Endodermal cell (in vitro differentiated cells): ENCODE data around the gene STUM. TPM values are rescaled to one million over a fixed set of nuclear protein-coding genes. Genes with fewer than 3 reads are reported as not detected.
A peak's percentile ranks its signal among the peaks of the same experiment; 100 is the strongest.
"Not testable (repeated sequence)": the region's sequence is repeated elsewhere in the genome, so short reads cannot be mapped to it uniquely, and the experiment has no call there.

Experiments
- DNase-seq: peaks from one replicate; pipeline ENCODE4 v3.0.0-alpha.2; 2017
- H3K27ac ChIP-seq: 2 replicates; pipeline ENCODE4 v1.5.1; 2013; ENCODE audit warnings: mild to moderate bottlenecking, low read depth, low read length, moderate library complexity
- H3K27me3 ChIP-seq: 2 replicates; pipeline ENCODE4 v1.6.1; 2013; ENCODE audit warnings: mild to moderate bottlenecking, low read length, moderate library complexity; ENCODE audit not compliant: insufficient read depth, control insufficient read depth, poor library complexity, severe bottlenecking
- H3K36me3 ChIP-seq: 2 replicates; pipeline ENCODE4 v1.7.0; 2013; ENCODE audit warnings: mild to moderate bottlenecking, low read length, moderate library complexity; ENCODE audit not compliant: control insufficient read depth, insufficient read depth
- H3K4me1 ChIP-seq: one replicate; pipeline ENCODE4 v1.7.0; 2013; ENCODE audit warnings: low read length; ENCODE audit not compliant: control insufficient read depth, insufficient read depth
- H3K4me3 ChIP-seq: 2 replicates; pipeline ENCODE4 v1.5.1; 2013; ENCODE audit warnings: mild to moderate bottlenecking, low read length, moderate library complexity
- H3K9ac ChIP-seq: 2 replicates; pipeline ENCODE4 v1.6.1; 2013; ENCODE audit warnings: mild to moderate bottlenecking, low read length, moderate library complexity; ENCODE audit not compliant: poor library complexity, severe bottlenecking; ENCODE audit errors: extremely low read depth
- H3K9me3 ChIP-seq: 2 replicates; pipeline ENCODE4 v1.6.1; 2013; ENCODE audit warnings: mild to moderate bottlenecking, low read length, moderate library complexity; ENCODE audit not compliant: control insufficient read depth
- H3K27ac Mint-ChIP-seq: 2 replicates; pipeline ENCODE4 v1.8.0; 2020; ENCODE audit warnings: mixed read lengths
- H3K27me3 Mint-ChIP-seq: 2 replicates; pipeline ENCODE4 v1.8.0; 2021; ENCODE audit warnings: mild to moderate bottlenecking, mixed read lengths; ENCODE audit not compliant: insufficient read depth
- H3K36me3 Mint-ChIP-seq: 2 replicates; pipeline ENCODE4 v1.8.0; 2020; ENCODE audit warnings: low read depth, mixed read lengths
- H3K4me1 Mint-ChIP-seq: 2 replicates; pipeline ENCODE4 v1.8.0; 2020; ENCODE audit warnings: mixed read lengths
- H3K4me3 Mint-ChIP-seq: 2 replicates; pipeline ENCODE4 v1.8.0; 2020; ENCODE audit warnings: mild to moderate bottlenecking, moderate library complexity, mixed read lengths
- H3K9me3 Mint-ChIP-seq: 2 replicates; pipeline ENCODE4 v1.8.0; 2020; ENCODE audit warnings: mild to moderate bottlenecking, mixed read lengths
- WGBS, 2 experiments: methylation state at CpG; one replicate each; pipeline versions ENCODE4 v1.1.5 to v1.1.7; 2013; ENCODE audit warnings: missing lambda C conversion rate in 2 of 2, mixed read lengths in 1 of 2; ENCODE audit not compliant: insufficient coverage in 1 of 2, insufficient read length in 1 of 2; 5-methylcytosine and 5-hydroxymethylcytosine counted together
- total RNA-seq, 2 donors: library from RNA; stranded (reverse); fragmentation: NEBNext Ultra II Directional in 1 of 2; extraction: Animal tissue kit (Norgen Biotek cat#: 25700) in 1 of 2; gene quantifications; 2 replicates in 1 of 2; 3 replicates in 1 of 2; pipeline ENCODE4 v1.2.1, GENCODE V29; 2021
- TF ChIP-seq, protein P1 (sequence below): fragments of 200-600 bp; sonication (generic); conservative IDR thresholded peaks from 2 replicates; pipeline ENCODE4 v1.5.0; 2021; ENCODE audit warnings: antibody characterized with exemption, mild to moderate bottlenecking

STUM gene
- total RNA-seq, 2 donors from 2014 or later: 0.04 to 0.20 TPM

DNA sequence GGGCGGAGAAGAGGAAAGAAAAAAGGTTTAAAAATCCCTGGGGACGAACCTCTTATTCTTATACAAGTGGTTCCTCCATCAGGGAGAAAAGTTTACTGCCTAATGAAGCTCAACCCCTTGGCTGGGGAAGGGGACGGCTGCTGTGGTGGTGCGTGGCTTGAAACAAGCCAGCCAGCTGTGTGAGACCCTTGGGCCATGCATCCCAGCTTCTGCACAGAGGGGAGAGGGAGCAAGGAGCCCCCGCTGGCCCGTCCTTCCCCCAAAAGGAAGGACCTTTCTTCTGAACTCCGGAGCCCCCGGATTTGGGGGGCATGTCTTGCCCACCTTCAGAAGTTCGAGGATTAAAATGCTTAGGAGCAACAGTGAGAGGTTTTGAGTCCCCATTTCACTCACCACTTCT, 67.3 kb downstream of the STUM start:
- Mint-ChIP-seq H3K9me3 (peaks cover 6% of the 10 kb centered on the region), H3K36me3 (no peaks in the 10 kb centered on the region), H3K27me3 (peaks cover 14% of the 10 kb centered on the region), H3K4me3 (no peak overlapping the region), H3K4me1 (no peaks in the 10 kb centered on the region), H3K27ac (no peak overlapping the region)
- TF ChIP-seq, protein P1, sequence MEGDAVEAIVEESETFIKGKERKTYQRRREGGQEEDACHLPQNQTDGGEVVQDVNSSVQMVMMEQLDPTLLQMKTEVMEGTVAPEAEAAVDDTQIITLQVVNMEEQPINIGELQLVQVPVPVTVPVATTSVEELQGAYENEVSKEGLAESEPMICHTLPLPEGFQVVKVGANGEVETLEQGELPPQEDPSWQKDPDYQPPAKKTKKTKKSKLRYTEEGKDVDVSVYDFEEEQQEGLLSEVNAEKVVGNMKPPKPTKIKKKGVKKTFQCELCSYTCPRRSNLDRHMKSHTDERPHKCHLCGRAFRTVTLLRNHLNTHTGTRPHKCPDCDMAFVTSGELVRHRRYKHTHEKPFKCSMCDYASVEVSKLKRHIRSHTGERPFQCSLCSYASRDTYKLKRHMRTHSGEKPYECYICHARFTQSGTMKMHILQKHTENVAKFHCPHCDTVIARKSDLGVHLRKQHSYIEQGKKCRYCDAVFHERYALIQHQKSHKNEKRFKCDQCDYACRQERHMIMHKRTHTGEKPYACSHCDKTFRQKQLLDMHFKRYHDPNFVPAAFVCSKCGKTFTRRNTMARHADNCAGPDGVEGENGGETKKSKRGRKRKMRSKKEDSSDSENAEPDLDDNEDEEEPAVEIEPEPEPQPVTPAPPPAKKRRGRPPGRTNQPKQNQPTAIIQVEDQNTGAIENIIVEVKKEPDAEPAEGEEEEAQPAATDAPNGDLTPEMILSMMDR: no peak
- Histone ChIP-seq H3K9ac (no peak overlapping the region), H3K27me3 (no peaks in the 10 kb centered on the region), H3K9me3 (no peaks in the 10 kb centered on the region), H3K4me3 (no peak overlapping the region), H3K36me3 (no peaks in the 10 kb centered on the region), H3K4me1 (no peaks in the 10 kb centered on the region), H3K27ac (no peak overlapping the region)
- DNase-seq: no peak
- 92 to 96% methylated on average over 2 to 9 of the region's 9 CpGs for WGBS, 2 experiments

GRCh38 chr1:226616636-226617035, 68.1 kb downstream of the STUM start:
- H3K9me3 ChIP-seq: no peaks in the 10 kb centered on the region
- H3K4me3 ChIP-seq: no peak overlapping the region
- Mint-ChIP-seq H3K36me3 (no peaks in the 10 kb centered on the region), H3K27me3 (peaks cover 14% of the 10 kb centered on the region), H3K4me3 (no peak overlapping the region), H3K9me3 (peaks cover 6% of the 10 kb centered on the region), H3K27ac (no peak overlapping the region), H3K4me1 (no peaks in the 10 kb centered on the region)
- H3K4me1 ChIP-seq: no peaks in the 10 kb centered on the region
- H3K27me3 ChIP-seq: no peaks in the 10 kb centered on the region
- no peak for DNase-seq
- TF ChIP-seq, protein P1: no peak
- no peak overlapping the region for H3K27ac ChIP-seq
- 88 to 100% methylated on average over 1 of the region's 1 CpG for WGBS, 2 experiments
- H3K36me3 ChIP-seq: no peaks in the 10 kb centered on the region
- H3K9ac ChIP-seq: no peak overlapping the region

DNA sequence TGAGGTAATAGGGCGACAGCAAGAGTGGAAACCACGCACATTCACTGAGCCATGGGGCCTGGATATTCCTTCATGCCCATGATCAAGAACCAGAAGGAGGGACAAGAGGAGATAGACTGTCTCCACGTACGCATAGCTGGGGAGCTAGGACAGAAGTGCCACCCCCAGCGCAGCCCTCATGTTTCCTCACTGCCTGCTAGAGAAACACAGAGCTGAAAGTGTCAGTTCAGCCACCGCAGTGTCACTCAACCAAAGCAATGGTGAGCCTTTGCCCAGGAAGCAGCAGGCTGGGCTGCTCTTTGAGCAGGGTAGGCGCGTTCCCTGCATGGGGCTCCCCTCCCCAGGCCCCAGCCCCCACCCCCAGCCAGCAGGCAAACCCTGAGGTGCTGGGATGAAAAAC, 68.5 kb downstream of the STUM start:
- H3K36me3 Mint-ChIP-seq: no peaks in the 10 kb centered on the region
- H3K9me3 ChIP-seq: no peaks in the 10 kb centered on the region
- H3K27me3 ChIP-seq: no peaks in the 10 kb centered on the region
- H3K4me1 ChIP-seq: no peaks in the 10 kb centered on the region
- no peaks in the 10 kb centered on the region for H3K36me3 ChIP-seq
- peaks cover 14% of the 10 kb centered on the region for H3K27me3 Mint-ChIP-seq
- H3K27ac Mint-ChIP-seq: no peak overlapping the region
- H3K4me3 Mint-ChIP-seq: no peak overlapping the region
- H3K27ac ChIP-seq: no peak overlapping the region
- no peak overlapping the region for H3K4me3 ChIP-seq
- peak; percentile 27 for DNase-seq
- TF ChIP-seq, protein P1: no peak
- WGBS, 2 experiments: 85 to 88% methylated on average over 5 to 8 of the region's 8 CpGs
- H3K9ac ChIP-seq: no peak overlapping the region
- no peaks in the 10 kb centered on the region for H3K4me1 Mint-ChIP-seq
- H3K9me3 Mint-ChIP-seq: peaks cover 6% of the 10 kb centered on the region

- H3K9me3 ChIP-seq, H3K9ac ChIP-seq, H3K4me3 Mint-ChIP-seq, H3K4me1 Mint-ChIP-seq, H3K27ac Mint-ChIP-seq, H3K27me3 ChIP-seq, H3K27ac ChIP-seq, H3K36me3 ChIP-seq, H3K36me3 Mint-ChIP-seq, H3K4me1 ChIP-seq, H3K9me3 Mint-ChIP-seq, H3K4me3 ChIP-seq: not testable (repeated sequence)
- H3K27me3 Mint-ChIP-seq: peaks cover 16% of the 10 kb centered on the region
- WGBS, 2 experiments: no CpG with 5 or more reads among the region's 1 CpG
- DNase-seq: peak; percentile 1
These were observed 69.2 kb downstream of the STUM start for GRCh38 chr1:226617719-226618118.
